ENCODE data around the gene NHERF1.

DNA sequence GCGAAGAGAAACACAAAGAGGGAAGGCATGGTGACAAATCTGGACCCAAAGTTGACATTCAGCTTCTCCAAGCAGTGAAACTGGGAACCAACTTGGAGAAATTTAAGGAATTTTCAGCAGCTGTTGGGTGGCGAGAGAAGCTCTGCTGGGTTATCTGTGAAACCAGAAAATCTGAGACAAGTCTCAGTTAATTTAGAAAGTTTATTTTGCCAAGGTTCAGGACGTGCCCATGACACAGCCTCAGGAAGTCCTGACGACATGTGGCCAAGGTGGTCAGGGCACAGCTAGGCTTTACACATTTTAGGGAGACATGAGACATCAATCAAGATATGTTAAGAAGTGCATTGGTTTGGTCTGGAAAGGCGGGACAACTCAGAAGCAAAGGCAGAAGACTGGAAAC is 24.5 kb upstream of the NHERF1 start:
- no peak for TF ChIP-seq TAF1 (IDR thresholded peaks at IDR 0.05; ENCODE audit: low read depth)
- no peak for TF ChIP-seq CEBPB (IDR thresholded peaks at IDR 0.05)
